ENCODE measurements around the gene SMURF2. TPM values are rescaled to one million over a fixed set of nuclear protein-coding genes. Genes with fewer than 3 reads are reported as not detected.

Gene SMURF2
- total and polyA plus RNA-seq, 9 of the 15 experiments (the other 6 are each of a cell fraction or from before 2014, with no cell fraction given), result 3.8 to 22.0 (median 14.8) TPM

DNA sequence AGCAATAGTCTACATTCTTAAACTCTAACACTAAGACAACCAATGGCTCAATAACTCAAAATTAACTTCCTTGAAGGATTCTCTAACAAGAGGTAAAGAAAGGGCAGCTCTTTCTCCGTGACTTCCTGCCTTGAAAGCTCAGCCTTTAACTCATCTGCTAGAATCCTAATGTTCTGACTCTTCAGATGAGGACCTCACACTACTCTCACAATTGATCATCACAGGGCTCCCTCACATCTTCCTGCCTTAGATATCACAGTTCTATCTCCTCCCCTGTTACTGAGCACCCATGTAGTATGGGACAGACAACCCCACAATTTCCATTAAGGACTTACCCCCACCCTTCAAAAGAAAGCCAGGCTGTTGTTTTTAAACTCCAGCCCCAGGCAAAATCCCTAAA is 33.5 kb downstream of the SMURF2 start:
- POLR2A ChIA-PET, result interaction anchor here (0.7 to 3.0 kb wide), 3 partner anchors 9 to 207 kb away, joined by 3 to 13 read pairs (median 4); no protein-coding TSS in a partner anchor

DNA sequence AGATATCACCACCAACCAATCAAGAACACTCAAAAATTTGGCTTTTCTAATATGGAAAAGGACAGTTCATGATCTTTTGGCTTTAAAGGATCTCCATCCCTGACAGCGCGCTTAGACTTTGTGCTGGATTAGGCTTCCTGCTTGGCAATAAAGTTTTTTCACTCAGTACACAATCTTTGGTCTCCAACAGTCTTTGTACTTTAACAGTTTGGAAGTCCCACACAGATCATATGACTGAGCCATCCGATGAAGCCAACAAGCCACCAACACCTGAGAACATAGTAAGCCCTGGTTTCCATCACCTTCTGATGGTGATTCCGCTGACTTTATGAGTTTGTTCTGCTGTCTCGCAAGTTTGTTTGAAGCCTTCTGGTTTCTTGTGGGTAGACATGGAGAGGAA is 34.3 kb downstream of the SMURF2 start:
- FAIRE-seq, result no peak
- Histone ChIP-seq H3K36me3 (ENCODE audit: control insufficient read depth, insufficient read depth, low read length) (no peaks in the 10 kb centered on the region), H3K4me3 (no peak overlapping the region), H3K27me3 (ENCODE audit: control insufficient read depth in 2 of 2, insufficient read depth in 2 of 2, low read length in 2 of 2) (no peaks in the 10 kb centered on the region), H4K20me1 (replicated peaks; ENCODE audit: control insufficient read depth, insufficient read depth, low read length) (no peaks in the 10 kb centered on the region), H3K9me3 (replicated peaks; ENCODE audit: control insufficient read depth, insufficient read depth, low read depth, low read length) (no peaks in the 10 kb centered on the region), H3K27ac (ENCODE audit: extremely low read depth, low read depth, low read length) (no peak overlapping the region), H3K79me2 (ENCODE audit: control insufficient read depth, insufficient read depth, low read length) (peaks cover 35% of the 10 kb centered on the region; the same call in 2 of the 3 replicates), H2AFZ (ENCODE audit: low read depth, low read length) (no peak overlapping the region), H3K4me1 (replicated peaks in 1 of 2; ENCODE audit: control insufficient read depth in 2 of 2, insufficient read depth in 2 of 2, low read length in 2 of 2) (peaks cover 10 to 29% of the 10 kb centered on the region in 2 experiments), H3K9me1 (ENCODE audit: control insufficient read depth, insufficient read depth, low read length) (peaks cover 3% of the 10 kb centered on the region), H3K4me2 (ENCODE audit: insufficient read depth, low read length) (no peak overlapping the region), H3K9ac (ENCODE audit: insufficient read depth in 1 of 2, low read depth in 2 of 2, low read length in 2 of 2) (no peak overlapping the region)
- ChIA-PET CTCF (ENCODE audit: low intra/inter-chr PET ratio) (no interaction called here), POLR2A (interaction anchor here (0.9 to 1.0 kb wide), 2 partner anchors 12 to 34 kb away, joined by 3 to 4 read pairs; partner anchors contain the start of gene SMURF2)
- in situ Hi-C loops (cut with MboI), result no loop called here
- WGBS (ENCODE audit: insufficient coverage, low coverage, missing lambda C conversion rate), result 80% methylated on average over 5 of the region's 5 CpGs
- BruUV-seq (replicated peaks), result no TSS peak
- intact Hi-C loops (cut with micrococcal nuclease), result no loop called here
- ATAC-seq, result no peak; the same call in 2 of the 3 replicates
- TF ChIP-seq, protein P1, sequence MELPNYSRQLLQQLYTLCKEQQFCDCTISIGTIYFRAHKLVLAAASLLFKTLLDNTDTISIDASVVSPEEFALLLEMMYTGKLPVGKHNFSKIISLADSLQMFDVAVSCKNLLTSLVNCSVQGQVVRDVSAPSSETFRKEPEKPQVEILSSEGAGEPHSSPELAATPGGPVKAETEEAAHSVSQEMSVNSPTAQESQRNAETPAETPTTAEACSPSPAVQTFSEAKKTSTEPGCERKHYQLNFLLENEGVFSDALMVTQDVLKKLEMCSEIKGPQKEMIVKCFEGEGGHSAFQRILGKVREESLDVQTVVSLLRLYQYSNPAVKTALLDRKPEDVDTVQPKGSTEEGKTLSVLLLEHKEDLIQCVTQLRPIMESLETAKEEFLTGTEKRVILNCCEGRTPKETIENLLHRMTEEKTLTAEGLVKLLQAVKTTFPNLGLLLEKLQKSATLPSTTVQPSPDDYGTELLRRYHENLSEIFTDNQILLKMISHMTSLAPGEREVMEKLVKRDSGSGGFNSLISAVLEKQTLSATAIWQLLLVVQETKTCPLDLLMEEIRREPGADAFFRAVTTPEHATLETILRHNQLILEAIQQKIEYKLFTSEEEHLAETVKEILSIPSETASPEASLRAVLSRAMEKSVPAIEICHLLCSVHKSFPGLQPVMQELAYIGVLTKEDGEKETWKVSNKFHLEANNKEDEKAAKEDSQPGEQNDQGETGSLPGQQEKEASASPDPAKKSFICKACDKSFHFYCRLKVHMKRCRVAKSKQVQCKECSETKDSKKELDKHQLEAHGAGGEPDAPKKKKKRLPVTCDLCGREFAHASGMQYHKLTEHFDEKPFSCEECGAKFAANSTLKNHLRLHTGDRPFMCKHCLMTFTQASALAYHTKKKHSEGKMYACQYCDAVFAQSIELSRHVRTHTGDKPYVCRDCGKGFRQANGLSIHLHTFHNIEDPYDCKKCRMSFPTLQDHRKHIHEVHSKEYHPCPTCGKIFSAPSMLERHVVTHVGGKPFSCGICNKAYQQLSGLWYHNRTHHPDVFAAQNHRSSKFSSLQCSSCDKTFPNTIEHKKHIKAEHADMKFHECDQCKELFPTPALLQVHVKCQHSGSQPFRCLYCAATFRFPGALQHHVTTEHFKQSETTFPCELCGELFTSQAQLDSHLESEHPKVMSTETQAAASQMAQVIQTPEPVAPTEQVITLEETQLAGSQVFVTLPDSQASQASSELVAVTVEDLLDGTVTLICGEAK (IDR thresholded peaks at IDR 0.05), result peak; percentile 86
- TF ChIP-seq, protein P1 (CRISPR knock-in tag; IDR thresholded peaks at IDR 0.05), result peak; percentile 73
- TF ChIP-seq SMAD4 (CRISPR knock-in tag; conservative IDR thresholded peaks at IDR 0.05), result no peak
- DNase-seq (ENCODE audit: extremely low read depth in 1 of 4, low spot score in 3 of 4), result no peak

More for the DNA sequence above, 33.5 kb downstream of the SMURF2 start:
- FAIRE-seq (no peak), DNase-seq (ENCODE audit: extremely low read depth in 1 of 4, low spot score in 3 of 4) (no peak), ATAC-seq (peak; percentile 29)
- WGBS (ENCODE audit: insufficient coverage, low coverage, missing lambda C conversion rate), result 41% methylated on average over 1 of the region's 1 CpG
- no TSS peak for BruUV-seq (replicated peaks)
- no peaks in the 10 kb centered on the region for H3K9me3 ChIP-seq (replicated peaks; ENCODE audit: control insufficient read depth, insufficient read depth, low read depth, low read length)
- intact Hi-C loops (cut with micrococcal nuclease), result no loop called here
- H3K27me3 ChIP-seq (ENCODE audit: control insufficient read depth in 2 of 2, insufficient read depth in 2 of 2, low read length in 2 of 2), result no peaks in the 10 kb centered on the region
- in situ Hi-C loops (cut with MboI), result no loop called here
- no peaks in the 10 kb centered on the region for H3K9me1 ChIP-seq (ENCODE audit: control insufficient read depth, insufficient read depth, low read length)
- no peaks in the 10 kb centered on the region for H3K36me3 ChIP-seq (ENCODE audit: control insufficient read depth, insufficient read depth, low read length)
- no peak overlapping the region for H2AFZ ChIP-seq (ENCODE audit: low read depth, low read length)
- H3K4me1 ChIP-seq (replicated peaks in 1 of 2; ENCODE audit: control insufficient read depth in 2 of 2, insufficient read depth in 2 of 2, low read length in 2 of 2), result peaks cover 10 to 21% of the 10 kb centered on the region in 2 experiments
- no peak overlapping the region for H3K4me2 ChIP-seq (ENCODE audit: insufficient read depth, low read length)
- H3K4me3 ChIP-seq, result no peak overlapping the region
- no peak overlapping the region for H3K27ac ChIP-seq (ENCODE audit: extremely low read depth, low read depth, low read length)
- CTCF ChIA-PET (ENCODE audit: low intra/inter-chr PET ratio), result no interaction called here
- TF ChIP-seq TFAM (CRISPR knock-in tag; conservative IDR thresholded peaks at IDR 0.05), result no peak
- TF ChIP-seq CREM (IDR thresholded peaks at IDR 0.05; ENCODE audit: low read depth), result no peak
- no peak for TF ChIP-seq PRMT5 (CRISPR knock-in tag; IDR thresholded peaks at IDR 0.05)
- TF ChIP-seq MYC (IDR thresholded peaks at IDR 0.05; ENCODE audit: low read depth, low read length), result no peak
- no peak for TF ChIP-seq MYC (CRISPR knock-in tag; IDR thresholded peaks at IDR 0.05; ENCODE audit: borderline replicate concordance, low read depth)
- TF ChIP-seq NCOA2 (IDR thresholded peaks at IDR 0.05; ENCODE audit: partially characterized antibody in 2 of 2), result no peak
- H4K20me1 ChIP-seq (replicated peaks; ENCODE audit: control insufficient read depth, insufficient read depth, low read length), result no peaks in the 10 kb centered on the region
- H3K9ac ChIP-seq (ENCODE audit: insufficient read depth in 1 of 2, low read depth in 2 of 2, low read length in 2 of 2), result no peak overlapping the region
- peaks cover 30% of the 10 kb centered on the region; the same call in 2 of the 3 replicates for H3K79me2 ChIP-seq (ENCODE audit: control insufficient read depth, insufficient read depth, low read length)

All from K562 (cell line).